Measurements from ENCODE around the gene CSTPP1. TPM values are rescaled to one million over a fixed set of nuclear protein-coding genes. Genes with fewer than 3 reads are reported as not detected.

CSTPP1 gene
- total RNA-seq, 1 donor from 2014 or later: 29.9 TPM

GRCh38 chr11:46916286-46917108, 20.1 kb upstream of the CSTPP1 start:
- POLR2A ChIA-PET: interaction anchor here (0.7 kb wide), 2 partner anchors 355 to 708 kb away, joined by 3 to 4 read pairs; no protein-coding TSS in a partner anchor
- Mint-ChIP-seq H3K4me1 (peaks cover 29% of the 10 kb centered on the region), H3K4me3 (peak overlapping the region; percentile 76), H3K36me3 (ENCODE audit: low read depth) (no peaks in the 10 kb centered on the region), H3K9me3 (no peaks in the 10 kb centered on the region), H3K27me3 (peaks cover 62% of the 10 kb centered on the region), H3K27ac (no peak overlapping the region)
- ATAC-seq (ENCODE audit: low read depth): peak; percentile 19
- intact Hi-C loops (cut with micrococcal nuclease): loop anchor here (5.0 kb wide), 1 partner anchor 69 kb away; the partner anchor contains the start of gene CKAP5
- CTCF ChIA-PET: interaction anchor here (1.0 kb wide), 1 partner anchor 236 kb away, joined by 4 read pairs; no protein-coding TSS in a partner anchor
- no peak for DNase-seq
- TF ChIP-seq, protein P1, sequence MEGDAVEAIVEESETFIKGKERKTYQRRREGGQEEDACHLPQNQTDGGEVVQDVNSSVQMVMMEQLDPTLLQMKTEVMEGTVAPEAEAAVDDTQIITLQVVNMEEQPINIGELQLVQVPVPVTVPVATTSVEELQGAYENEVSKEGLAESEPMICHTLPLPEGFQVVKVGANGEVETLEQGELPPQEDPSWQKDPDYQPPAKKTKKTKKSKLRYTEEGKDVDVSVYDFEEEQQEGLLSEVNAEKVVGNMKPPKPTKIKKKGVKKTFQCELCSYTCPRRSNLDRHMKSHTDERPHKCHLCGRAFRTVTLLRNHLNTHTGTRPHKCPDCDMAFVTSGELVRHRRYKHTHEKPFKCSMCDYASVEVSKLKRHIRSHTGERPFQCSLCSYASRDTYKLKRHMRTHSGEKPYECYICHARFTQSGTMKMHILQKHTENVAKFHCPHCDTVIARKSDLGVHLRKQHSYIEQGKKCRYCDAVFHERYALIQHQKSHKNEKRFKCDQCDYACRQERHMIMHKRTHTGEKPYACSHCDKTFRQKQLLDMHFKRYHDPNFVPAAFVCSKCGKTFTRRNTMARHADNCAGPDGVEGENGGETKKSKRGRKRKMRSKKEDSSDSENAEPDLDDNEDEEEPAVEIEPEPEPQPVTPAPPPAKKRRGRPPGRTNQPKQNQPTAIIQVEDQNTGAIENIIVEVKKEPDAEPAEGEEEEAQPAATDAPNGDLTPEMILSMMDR (IDR thresholded peaks at IDR 0.05): no peak

DNA sequence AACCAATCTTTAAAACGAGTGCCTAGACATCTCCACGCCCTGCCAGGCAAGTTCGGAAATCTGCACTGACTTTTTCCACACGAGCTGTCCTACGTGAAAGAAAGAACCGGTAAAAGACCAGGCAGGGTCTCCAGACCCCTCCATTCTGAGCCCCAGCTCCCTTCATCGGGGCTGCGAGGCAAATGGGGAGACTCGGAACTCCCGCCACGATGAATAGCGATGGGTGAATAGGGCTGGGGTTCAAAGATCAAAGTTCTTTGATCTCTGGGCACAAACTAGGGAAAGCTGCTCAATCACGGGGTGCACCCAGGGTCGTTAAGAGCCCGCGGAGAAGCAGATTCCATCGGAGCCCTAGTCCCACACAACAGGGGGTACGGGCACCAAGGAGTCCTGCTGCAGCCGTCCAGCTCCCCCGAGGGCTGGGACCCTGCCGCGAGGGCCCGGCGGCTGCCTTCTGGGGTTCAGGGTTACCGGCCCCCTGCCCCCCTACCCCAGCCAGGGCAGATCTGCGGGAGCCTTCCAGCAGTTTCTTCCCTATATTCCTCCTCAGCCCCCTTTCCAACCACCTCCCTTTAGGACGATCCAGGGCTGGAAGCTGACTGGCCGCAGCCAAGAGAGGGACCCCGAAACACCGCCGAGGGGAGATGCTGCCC, 19.3 kb upstream of the CSTPP1 start:
- CTCF ChIA-PET: interaction anchor here (1.0 kb wide), 1 partner anchor 236 kb away, joined by 4 read pairs; no protein-coding TSS in a partner anchor
- Mint-ChIP-seq H3K4me3 (peak overlapping the region; percentile 80), H3K27me3 (peaks cover 60% of the 10 kb centered on the region), H3K36me3 (ENCODE audit: low read depth) (no peaks in the 10 kb centered on the region), H3K27ac (no peak overlapping the region), H3K9me3 (no peaks in the 10 kb centered on the region), H3K4me1 (peaks cover 29% of the 10 kb centered on the region)
- intact Hi-C loops (cut with micrococcal nuclease): loop anchor here (5.0 kb wide), 1 partner anchor 70 kb away; the partner anchor contains the start of gene CKAP5
- TF ChIP-seq, protein P1 (IDR thresholded peaks at IDR 0.05): no peak
- POLR2A ChIA-PET: interaction anchor here (0.7 kb wide), 2 partner anchors 354 to 707 kb away, joined by 3 to 4 read pairs; no protein-coding TSS in a partner anchor
- DNase-seq (peak; percentile 20), ATAC-seq (ENCODE audit: low read depth) (peak; percentile 2)

DNA sequence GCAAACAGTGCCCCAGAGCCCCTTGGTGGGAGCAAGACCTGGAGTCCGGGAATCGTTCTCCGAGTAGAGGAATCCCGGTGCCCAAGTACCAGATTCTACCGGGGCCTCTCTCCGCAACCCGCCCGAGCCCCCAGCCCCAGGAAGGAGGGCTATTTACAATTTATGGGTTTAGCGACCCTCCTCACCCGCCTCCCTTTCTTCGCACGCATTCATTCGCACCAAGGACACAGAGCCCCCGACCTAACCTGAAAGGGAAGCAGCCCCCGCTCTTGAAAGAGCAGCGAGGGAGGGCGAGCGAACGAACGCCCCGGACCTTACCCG, 18.8 kb upstream of the CSTPP1 start:
- ATAC-seq (ENCODE audit: low read depth) (no peak), DNase-seq (no peak)
- intact Hi-C loops (cut with micrococcal nuclease): loop anchor here (1.0 to 5.0 kb wide), 2 partner anchors 70 to 300 kb away; partner anchors contain the start of genes ATG13, CKAP5 and HARBI1
- TF ChIP-seq, protein P1 (IDR thresholded peaks at IDR 0.05): no peak
- H3K4me1 Mint-ChIP-seq: peaks cover 29% of the 10 kb centered on the region
- no peaks in the 10 kb centered on the region for H3K36me3 Mint-ChIP-seq (ENCODE audit: low read depth)
- H3K27ac Mint-ChIP-seq: no peak overlapping the region
- peak overlapping the region; percentile 80 for H3K4me3 Mint-ChIP-seq
- CTCF ChIA-PET: no interaction called here
- POLR2A ChIA-PET: no interaction called here
- H3K27me3 Mint-ChIP-seq: peaks cover 55% of the 10 kb centered on the region
- no peaks in the 10 kb centered on the region for H3K9me3 Mint-ChIP-seq

DNA sequence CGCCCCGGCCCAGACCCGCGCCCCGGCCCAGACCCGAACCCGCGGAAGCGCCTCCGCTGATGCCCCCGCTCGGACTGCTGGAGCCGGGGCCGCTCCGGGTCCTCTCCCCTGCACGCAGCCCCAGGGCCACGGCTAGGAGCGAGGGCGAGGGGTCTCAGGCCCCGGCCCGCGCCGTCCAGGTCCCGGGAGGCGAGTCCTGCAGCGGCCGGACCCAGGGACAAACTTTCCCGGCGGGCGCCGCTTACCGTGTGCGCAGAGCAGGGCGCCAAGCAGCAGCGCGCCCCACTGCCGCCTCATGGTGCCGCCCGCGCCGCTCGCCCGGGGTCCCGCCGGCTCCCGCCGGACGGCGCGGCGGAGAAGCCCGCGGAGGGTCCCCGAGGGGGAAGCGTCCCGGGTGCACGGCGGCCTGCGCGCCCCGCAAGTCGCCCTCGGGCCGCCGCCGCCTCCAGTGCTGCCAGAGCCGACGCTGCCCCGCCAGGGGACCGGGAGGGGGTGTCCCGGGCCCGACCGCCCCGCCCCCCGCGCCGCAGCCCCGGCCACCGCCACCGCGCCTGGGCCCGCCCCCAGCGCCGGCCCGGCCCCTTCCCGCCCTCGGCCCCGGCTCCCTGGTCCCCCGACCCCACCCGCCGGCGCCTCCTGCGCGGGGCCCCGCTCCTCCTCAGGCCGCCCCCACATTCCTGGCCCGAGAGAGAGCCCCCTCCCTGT, 18.3 kb upstream of the CSTPP1 start, which contains the start of gene LRP4:
LRP4 (minus strand) TSS at position 468 of the 705 bp plus-strand sequence; CDS start at position 297, 171 bp downstream.
- Mint-ChIP-seq H3K36me3 (ENCODE audit: low read depth) (no peaks in the 10 kb centered on the region), H3K27ac (no peak within 1 kb of the TSS), H3K4me1 (peaks cover 29% of the 10 kb centered on the region), H3K9me3 (no peaks in the 10 kb centered on the region), H3K4me3 (peak within 1 kb of the TSS; percentile 80), H3K27me3 (peaks cover 51% of the 10 kb centered on the region)
- ATAC-seq (ENCODE audit: low read depth) (peak; percentile 84), DNase-seq (peak; percentile 72)
- CTCF ChIA-PET: no interaction called here
- POLR2A ChIA-PET: no interaction called here
- TF ChIP-seq, protein P1 (IDR thresholded peaks at IDR 0.05): no peak
- intact Hi-C loops (cut with micrococcal nuclease): loop anchor here (1.0 to 5.0 kb wide), 2 partner anchors 71 to 301 kb away; partner anchors contain the start of genes ATG13, CKAP5 and HARBI1
